ENCODE measurements around the gene FUT2. TPM values are rescaled to one million over a fixed set of nuclear protein-coding genes. Genes with fewer than 3 reads are reported as not detected.

The FUT2 gene
- polyA plus RNA-seq, 4 donors = 64.8 to 201 (median 117) TPM

- DNase-seq (peak in 1 of 2 donors; percentile 73), FAIRE-seq (no peak)
- 15 to 38% (median 25%) methylated on average over 4 of the region's 4 CpGs for WGBS, 3 donors
- peak overlapping the region; percentile 22 to 44 (median 29) for H3K27ac ChIP-seq (ENCODE audit: low read depth in 1 of 3, low read length in 2 of 3)
- peaks cover 0 to 8% (median 0%) of the 10 kb centered on the region in 3 donors for H3K27me3 ChIP-seq (ENCODE audit: control insufficient read depth in 3 of 3, insufficient read depth in 3 of 3, low read length in 3 of 3)
- H3K4me1 ChIP-seq (ENCODE audit: control insufficient read depth in 3 of 3, insufficient read depth in 2 of 3, low read depth in 1 of 3, low read length in 2 of 3) = peaks cover 0 to 19% (median 0%) of the 10 kb centered on the region in 3 donors
- peaks cover 0 to 14% of the 10 kb centered on the region in 2 donors for H3K9me3 ChIP-seq (ENCODE audit: control insufficient read depth in 2 of 2, insufficient read depth in 1 of 2, low read depth in 1 of 2, low read length in 1 of 2)
- peaks cover 2 to 42% (median 3%) of the 10 kb centered on the region in 3 donors for H3K36me3 ChIP-seq (ENCODE audit: control insufficient read depth in 3 of 3, insufficient read depth in 2 of 3, low read depth in 1 of 3, low read length in 3 of 3)
- H3K4me3 ChIP-seq (ENCODE audit: low read depth in 1 of 3, low read length in 3 of 3) = peak overlapping the region in 2 of 3 donors; percentile 60 to 96
Measured at GRCh38 chr19:48698046-48698445, 2.3 kb downstream of the FUT2 start.

GRCh38 chr19:48702701-48703100, 6.9 kb downstream of the FUT2 start:
- H3K27me3 ChIP-seq (ENCODE audit: control insufficient read depth in 3 of 3, insufficient read depth in 3 of 3, low read length in 3 of 3) = no peaks in the 10 kb centered on the region
- H3K36me3 ChIP-seq (ENCODE audit: control insufficient read depth in 3 of 3, insufficient read depth in 2 of 3, low read depth in 1 of 3, low read length in 3 of 3) = peaks cover 4 to 57% (median 5%) of the 10 kb centered on the region in 3 donors
- peaks cover 0 to 10% (median 0%) of the 10 kb centered on the region in 3 donors for H3K4me1 ChIP-seq (ENCODE audit: control insufficient read depth in 3 of 3, insufficient read depth in 2 of 3, low read depth in 1 of 3, low read length in 2 of 3)
- 92 to 96% (median 93%) methylated on average over 13 of the region's 13 CpGs for whole genome bisulfite sequencing, 3 donors
- FAIRE-seq (no peak), DNase-seq (no peak)
- peaks cover 0 to 13% of the 10 kb centered on the region in 2 donors for H3K9me3 ChIP-seq (ENCODE audit: control insufficient read depth in 2 of 2, insufficient read depth in 1 of 2, low read depth in 1 of 2, low read length in 1 of 2)
- H3K27ac ChIP-seq (ENCODE audit: low read depth in 1 of 3, low read length in 2 of 3) = no peak overlapping the region
- no peak overlapping the region for H3K4me3 ChIP-seq (ENCODE audit: low read depth in 1 of 3, low read length in 3 of 3)

- FAIRE-seq (no peak), DNase-seq (no peak)
- peaks cover 4 to 52% (median 5%) of the 10 kb centered on the region in 3 donors for H3K36me3 ChIP-seq (ENCODE audit: control insufficient read depth in 3 of 3, insufficient read depth in 2 of 3, low read depth in 1 of 3, low read length in 3 of 3)
- H3K27ac ChIP-seq (ENCODE audit: low read depth in 1 of 3, low read length in 2 of 3) = no peak overlapping the region
- 94 to 95% (median 95%) methylated on average over 23 of the region's 23 CpGs for WGBS, 3 donors
- H3K4me1 ChIP-seq (ENCODE audit: control insufficient read depth in 3 of 3, insufficient read depth in 2 of 3, low read depth in 1 of 3, low read length in 2 of 3) = peaks cover 0 to 5% (median 0%) of the 10 kb centered on the region in 3 donors
- H3K27me3 ChIP-seq (ENCODE audit: control insufficient read depth in 3 of 3, insufficient read depth in 3 of 3, low read length in 3 of 3) = no peaks in the 10 kb centered on the region
- H3K9me3 ChIP-seq (ENCODE audit: control insufficient read depth in 2 of 2, insufficient read depth in 1 of 2, low read depth in 1 of 2, low read length in 1 of 2) = peaks cover 0 to 13% of the 10 kb centered on the region in 2 donors
- H3K4me3 ChIP-seq (ENCODE audit: low read depth in 1 of 3, low read length in 3 of 3) = no peak overlapping the region
Measured at GRCh38 chr19:48703316-48703715, 7.5 kb downstream of the FUT2 start.

- Histone ChIP-seq H3K4me1 (ENCODE audit: control insufficient read depth in 3 of 3, insufficient read depth in 2 of 3, low read depth in 1 of 3, low read length in 2 of 3) (peaks cover 0 to 2% (median 0%) of the 10 kb centered on the region in 3 donors), H3K27me3 (ENCODE audit: control insufficient read depth in 3 of 3, insufficient read depth in 3 of 3, low read length in 3 of 3) (no peaks in the 10 kb centered on the region), H3K27ac (ENCODE audit: low read depth in 1 of 3, low read length in 2 of 3) (no peak overlapping the region), H3K4me3 (ENCODE audit: low read depth in 1 of 3, low read length in 3 of 3) (no peak overlapping the region), H3K9me3 (ENCODE audit: control insufficient read depth in 2 of 2, insufficient read depth in 1 of 2, low read depth in 1 of 2, low read length in 1 of 2) (peaks cover 0 to 16% of the 10 kb centered on the region in 2 donors), H3K36me3 (ENCODE audit: control insufficient read depth in 3 of 3, insufficient read depth in 2 of 3, low read depth in 1 of 3, low read length in 3 of 3) (peaks cover 4 to 42% (median 5%) of the 10 kb centered on the region in 3 donors)
- FAIRE-seq = no peak
- peak in 1 of 2 donors; percentile 48 for DNase-seq
- WGBS, 3 donors = 37 to 65% (median 49%) methylated on average over 2 of the region's 2 CpGs
Measured at GRCh38 chr19:48705431-48705830, 9.7 kb downstream of the FUT2 start.

GRCh38 chr19:48708471-48708870, 12.7 kb downstream of the FUT2 start:
- H3K4me1 ChIP-seq (ENCODE audit: control insufficient read depth in 3 of 3, insufficient read depth in 2 of 3, low read depth in 1 of 3, low read length in 2 of 3) = peaks cover 0 to 12% (median 8%) of the 10 kb centered on the region in 3 donors
- H3K9me3 ChIP-seq (ENCODE audit: control insufficient read depth in 2 of 2, insufficient read depth in 1 of 2, low read depth in 1 of 2, low read length in 1 of 2) = peaks cover 0 to 13% of the 10 kb centered on the region in 2 donors
- DNase-seq (no peak), FAIRE-seq (no peak)
- H3K36me3 ChIP-seq (ENCODE audit: control insufficient read depth in 3 of 3, insufficient read depth in 2 of 3, low read depth in 1 of 3, low read length in 3 of 3) = peaks cover 2 to 26% (median 2%) of the 10 kb centered on the region in 3 donors
- 72 to 88% (median 78%) methylated on average over 11 of the region's 11 CpGs for WGBS, 3 donors
- H3K27me3 ChIP-seq (ENCODE audit: control insufficient read depth in 3 of 3, insufficient read depth in 3 of 3, low read length in 3 of 3) = no peaks in the 10 kb centered on the region
- H3K27ac ChIP-seq (ENCODE audit: low read depth in 1 of 3, low read length in 2 of 3) = no peak overlapping the region
- no peak overlapping the region for H3K4me3 ChIP-seq (ENCODE audit: low read depth in 1 of 3, low read length in 3 of 3)

GRCh38 chr19:48711106-48711662, 15.4 kb downstream of the FUT2 start:
- no peaks in the 10 kb centered on the region for H3K27me3 ChIP-seq (ENCODE audit: control insufficient read depth in 3 of 3, insufficient read depth in 3 of 3, low read length in 3 of 3)
- no peak for FAIRE-seq
- DNase-seq = no peak
- 94 to 96% (median 94%) methylated on average over 4 of the region's 4 CpGs for WGBS, 3 donors
- peaks cover 0 to 17% (median 0%) of the 10 kb centered on the region in 3 donors for H3K36me3 ChIP-seq (ENCODE audit: control insufficient read depth in 3 of 3, insufficient read depth in 2 of 3, low read depth in 1 of 3, low read length in 3 of 3)
- H3K4me1 ChIP-seq (ENCODE audit: control insufficient read depth in 3 of 3, insufficient read depth in 2 of 3, low read depth in 1 of 3, low read length in 2 of 3) = peaks cover 0 to 26% (median 16%) of the 10 kb centered on the region in 3 donors
- H3K27ac ChIP-seq (ENCODE audit: low read depth in 1 of 3, low read length in 2 of 3) = no peak overlapping the region
- H3K9me3 ChIP-seq (ENCODE audit: control insufficient read depth in 2 of 2, insufficient read depth in 1 of 2, low read depth in 1 of 2, low read length in 1 of 2) = peaks cover 0 to 8% of the 10 kb centered on the region in 2 donors
- H3K4me3 ChIP-seq (ENCODE audit: low read depth in 1 of 3, low read length in 3 of 3) = no peak overlapping the region

GRCh38 chr19:48713041-48713863, 17.5 kb downstream of the FUT2 start:
- FAIRE-seq (no peak), DNase-seq (peak in 1 of 2 donors; percentile 44)
- Histone ChIP-seq H3K9me3 (ENCODE audit: control insufficient read depth in 2 of 2, insufficient read depth in 1 of 2, low read depth in 1 of 2, low read length in 1 of 2) (peaks cover 0 to 8% of the 10 kb centered on the region in 2 donors), H3K4me3 (ENCODE audit: low read depth in 1 of 3, low read length in 3 of 3) (peak overlapping the region; percentile 60 to 81 (median 60)), H3K4me1 (ENCODE audit: control insufficient read depth in 3 of 3, insufficient read depth in 2 of 3, low read depth in 1 of 3, low read length in 2 of 3) (peaks cover 0 to 40% (median 16%) of the 10 kb centered on the region in 3 donors), H3K36me3 (ENCODE audit: control insufficient read depth in 3 of 3, insufficient read depth in 2 of 3, low read depth in 1 of 3, low read length in 3 of 3) (peaks cover 0 to 17% (median 0%) of the 10 kb centered on the region in 3 donors), H3K27ac (ENCODE audit: low read depth in 1 of 3, low read length in 2 of 3) (peak overlapping the region in 2 of 3 donors; percentile 80 to 86), H3K27me3 (ENCODE audit: control insufficient read depth in 3 of 3, insufficient read depth in 3 of 3, low read length in 3 of 3) (no peaks in the 10 kb centered on the region)
- 12 to 18% (median 13%) methylated on average over 23 to 25 of the region's 25 CpGs for WGBS, 3 donors

Data from small intestine (tissue), 7 donors.